NB4 (cell line): ENCODE measurements around the gene GIMAP5.

ENCODE experiments used
- DNase-seq: peaks from one replicate; pipeline ENCODE4 v3.0.0; 2010; ENCODE audit warnings: low read depth
- H3K4me3 ChIP-seq: one replicate; pipeline ENCODE4 v1.5.1; 2011; ENCODE audit warnings: mild to moderate bottlenecking, low read depth, low read length, moderate library complexity
- CTCF ChIP-seq: IDR thresholded peaks from one replicate; pipeline ENCODE4 v1.5.1; 2012; ENCODE audit warnings: low read depth, low read length
- MAX ChIP-seq: IDR thresholded peaks from 2 replicates; pipeline ENCODE4 v1.6.1; 2011; ENCODE audit warnings: low read depth, low read length
- MYC ChIP-seq: IDR thresholded peaks from 2 replicates; pipeline ENCODE4 v1.6.1; 2011; ENCODE audit warnings: low read depth, low read length
- POLR2A ChIP-seq: IDR thresholded peaks from 2 replicates; pipeline ENCODE4 v1.6.1; 2011; ENCODE audit warnings: mild to moderate bottlenecking; ENCODE audit not compliant: insufficient read length; ENCODE audit errors: extremely low read depth

Gene GIMAP5

GRCh38 chr7:150784120-150784736 lies 47.0 kb downstream of the GIMAP5 start:
- no peak overlapping the region for H3K4me3 ChIP-seq
- TF ChIP-seq MYC (no peak), POLR2A (no peak)
- peak; percentile 39 for DNase-seq

- no peak overlapping the region for H3K4me3 ChIP-seq
- no peak for TF ChIP-seq CTCF
- no peak for TF ChIP-seq POLR2A
- TF ChIP-seq MYC = no peak
- TF ChIP-seq MAX = no peak
- DNase-seq = no peak
These were observed 47.7 kb downstream of the GIMAP5 start for GRCh38 chr7:150784954-150785353.

- peak; percentile 98 for DNase-seq
- H3K4me3 ChIP-seq = no peak overlapping the region
- TF ChIP-seq POLR2A (no peak), CTCF (peak; percentile 35), MYC (no peak), MAX (no peak)
These were observed 50.4 kb downstream of the GIMAP5 start for GRCh38 chr7:150787321-150788281.

GRCh38 chr7:150788474-150789269 lies 51.5 kb downstream of the GIMAP5 start:
- H3K4me3 ChIP-seq = no peak overlapping the region
- DNase-seq = no peak
- TF ChIP-seq MYC = no peak
- TF ChIP-seq CTCF = no peak
- no peak for TF ChIP-seq MAX
- no peak for TF ChIP-seq POLR2A

GRCh38 chr7:150790416-150791075 lies 53.3 kb downstream of the GIMAP5 start:
- H3K4me3 ChIP-seq = no peak overlapping the region
- no peak for DNase-seq
- TF ChIP-seq CTCF (no peak), POLR2A (no peak), MYC (no peak), MAX (no peak)

- DNase-seq = no peak
- no peak overlapping the region for H3K4me3 ChIP-seq
- TF ChIP-seq POLR2A (no peak), CTCF (no peak), MYC (no peak), MAX (no peak)
These were observed 54.1 kb downstream of the GIMAP5 start for GRCh38 chr7:150791304-150791703.
